Right cardiac atrium (tissue), 5 donors: Measurements from ENCODE around the gene MLLT6. TPM values are rescaled to one million over a fixed set of nuclear protein-coding genes. Genes with fewer than 3 reads are reported as not detected.

ENCODE experiments used
- ATAC-seq, 2 donors: fragments of 200-7000 bp; cut with Tn5 transposase; one replicate each; pipeline versions ENCODE4 v1.8.0 to v1.9.1; 2020; ENCODE audit warnings: moderate library complexity in 2 of 2, mild to moderate bottlenecking in 1 of 2
- DNase-seq, 3 donors: peaks; one replicate each; pipeline ENCODE4 v3.0.0-alpha.2; 2020
- H3K27ac ChIP-seq: one replicate; pipeline ENCODE4 v1.5.1; 2013; ENCODE audit warnings: mild to moderate bottlenecking, low read length, control low read depth, moderate library complexity
- H3K27me3 ChIP-seq: one replicate; pipeline ENCODE4 v1.6.1; 2013; ENCODE audit not compliant: control insufficient read depth, insufficient read depth
- H3K4me1 ChIP-seq: one replicate; pipeline ENCODE4 v1.6.1; 2013; ENCODE audit warnings: low read length; ENCODE audit not compliant: control insufficient read depth, insufficient read depth
- H3K4me3 ChIP-seq: one replicate; pipeline ENCODE4 v1.5.1; 2013; ENCODE audit warnings: low read length, control low read depth
- H3K9me3 ChIP-seq: one replicate; pipeline ENCODE4 v1.6.1; 2013; ENCODE audit warnings: low read length; ENCODE audit not compliant: control insufficient read depth
- WGBS: extraction: QIAGEN DNeasy Blood & Tissue Kit; methylation state at CpG from one replicate; pipeline ENCODE4 v1.1.7; 2013; 5-methylcytosine and 5-hydroxymethylcytosine counted together
- intact Hi-C, 4 donors: fragments of 100-400 bp; cut with DNase I; formaldehyde crosslinking; loops; one replicate each; pipeline versions ENCODE4 v1.11.0 to v1.14.0; 2022 to 2023
- polyA plus RNA-seq: library from polyadenylated mRNA; stranded (reverse); fragments of 200-250 nt; gene quantifications from one replicate; pipeline ENCODE4 v1.2.3, GENCODE V29; 2013
- total RNA-seq, 4 donors: library from RNA; stranded (reverse); fragmentation: NEBNext Ultra II Directional; extraction: Animal tissue kit (Norgen Biotek cat#: 25700); gene quantifications; one replicate each; pipeline ENCODE4 v1.2.1, GENCODE V29; 2021
- donor health status: healthy with polysubstance abuse.
- donor health status: DM: no; HTN: yes; CAD: no.
- donor health status: DM: no; HTN: no; CAD: no.
- donor health status: DM: no; HTN: yes; CAD: no; lungs with severe emphysema.
- donor health status: DM: yes; HTN: yes; CAD: no.

MLLT6 gene
- total and polyA plus RNA-seq, 5 donors: 80.7 to 108 (median 86.6) TPM

GRCh38 chr17:38667099-38667786 is 37.8 kb upstream of the MLLT6 start:
- no peak overlapping the region for H3K27ac ChIP-seq
- no peaks in the 10 kb centered on the region for H3K9me3 ChIP-seq
- ATAC-seq: peak; percentile 46 to 72
- peak; percentile 55 to 78 (median 73) for DNase-seq
- H3K27me3 ChIP-seq: no peaks in the 10 kb centered on the region
- WGBS: 37% methylated on average over 7 of the region's 7 CpGs
- H3K4me1 ChIP-seq: no peaks in the 10 kb centered on the region
- intact Hi-C loops: loop anchor here (5.0 to 10.0 kb wide), 5 partner anchors 52 to 242 kb away; partner anchors contain the start of gene ARHGAP23 (in 1 of the 4)
- no peak overlapping the region for H3K4me3 ChIP-seq

- Histone ChIP-seq H3K27ac (no peak overlapping the region), H3K9me3 (no peaks in the 10 kb centered on the region), H3K4me3 (no peak overlapping the region), H3K27me3 (no peaks in the 10 kb centered on the region), H3K4me1 (no peaks in the 10 kb centered on the region)
- intact Hi-C loops: loop anchor here (5.0 to 10.0 kb wide), 5 partner anchors 53 to 243 kb away; partner anchors contain the start of gene ARHGAP23 (in 1 of the 4)
- ATAC-seq (no peak), DNase-seq (no peak)
- WGBS: 38% methylated on average over 2 of the region's 2 CpGs
Observed at GRCh38 chr17:38667787-38668122, 37.3 kb upstream of the MLLT6 start.

GRCh38 chr17:38669520-38669919 is 35.6 kb upstream of the MLLT6 start:
- intact Hi-C loops: loop anchor here (5.0 to 10.0 kb wide), 5 partner anchors 55 to 245 kb away; partner anchors contain the start of gene ARHGAP23 (in 1 of the 4)
- WGBS: 20% methylated on average over 6 of the region's 6 CpGs

GRCh38 chr17:38671939-38672720 is 32.9 kb upstream of the MLLT6 start:
- DNase-seq (no peak), ATAC-seq (no peak)
- no peak overlapping the region for H3K27ac ChIP-seq
- H3K4me1 ChIP-seq: peaks cover 2% of the 10 kb centered on the region
- intact Hi-C loops: loop anchor here in 2 of 4 donors (5.0 to 10.0 kb wide), 2 partner anchors 63 to 165 kb away; partner anchors contain the start of gene CISD3 (in 1 of the 2)
- no peaks in the 10 kb centered on the region for H3K9me3 ChIP-seq
- no peaks in the 10 kb centered on the region for H3K27me3 ChIP-seq
- WGBS: 75% methylated on average over 12 of the region's 12 CpGs
- no peak overlapping the region for H3K4me3 ChIP-seq

More at GRCh38 chr17:38669520-38669919, 35.6 kb upstream of the MLLT6 start:
- DNase-seq: no peak
- H3K27ac ChIP-seq: no peak overlapping the region
- ATAC-seq: no peak
- H3K4me1 ChIP-seq: no peaks in the 10 kb centered on the region
- H3K27me3 ChIP-seq: no peaks in the 10 kb centered on the region
- no peaks in the 10 kb centered on the region for H3K9me3 ChIP-seq
- no peak overlapping the region for H3K4me3 ChIP-seq

- H3K9me3 ChIP-seq: no peaks in the 10 kb centered on the region
- no peak for ATAC-seq
- WGBS: 19% methylated on average over 46 of the region's 46 CpGs
- no peaks in the 10 kb centered on the region for H3K27me3 ChIP-seq
- peak in 1 of 3 donors; percentile 64 for DNase-seq
- H3K4me3 ChIP-seq: peak overlapping the region; percentile 82
- H3K4me1 ChIP-seq: peaks cover 2% of the 10 kb centered on the region
- intact Hi-C loops: loop anchor here in 2 of 4 donors (5.0 to 10.0 kb wide), 2 partner anchors 62 to 166 kb away; partner anchors contain the start of gene CISD3 (in 1 of the 2)
- H3K27ac ChIP-seq: no peak overlapping the region
Observed at GRCh38 chr17:38672788-38673706, 32.0 kb upstream of the MLLT6 start.

- Histone ChIP-seq H3K4me3 (peak overlapping the region; percentile 82), H3K27ac (no peak overlapping the region), H3K9me3 (no peaks in the 10 kb centered on the region), H3K4me1 (peaks cover 2% of the 10 kb centered on the region), H3K27me3 (no peaks in the 10 kb centered on the region)
- peak; percentile 27 to 69 (median 60) for DNase-seq
- ATAC-seq: peak in 1 of 2 donors; percentile 1
- intact Hi-C loops: loop anchor here in 2 of 4 donors (5.0 to 10.0 kb wide), 2 partner anchors 61 to 166 kb away; partner anchors contain the start of gene CISD3 (in 1 of the 2)
- WGBS: 1% methylated on average over 41 of the region's 41 CpGs
Observed at GRCh38 chr17:38673707-38674013, 31.4 kb upstream of the MLLT6 start.

GRCh38 chr17:38674014-38674748 is 30.9 kb upstream of the MLLT6 start:
- ATAC-seq: peak; percentile 7 to 18
- WGBS: 1% methylated on average over 85 of the region's 85 CpGs
- H3K27me3 ChIP-seq: no peaks in the 10 kb centered on the region

GRCh38 chr17:38674749-38675615 is 30.1 kb upstream of the MLLT6 start, which contains the start of gene EPOP:
TSS of gene EPOP (minus strand) at chr17:38674957. CDS start at chr17:38674495, 462 bp downstream.
- DNase-seq (peak; percentile 92 to 95 (median 95)), ATAC-seq (peak; percentile 92 to 94)
- H3K27me3 ChIP-seq: no peaks in the 10 kb centered on the region
- no peaks in the 10 kb centered on the region for H3K9me3 ChIP-seq
- intact Hi-C loops: loop anchor here (5.0 to 10.0 kb wide), 4 partner anchors 57 to 168 kb away; partner anchors contain the start of gene CISD3 (in 2 of the 4)
- H3K4me3 ChIP-seq: peak within 1 kb of the TSS; percentile 82
- WGBS: 4% methylated on average over 80 of the region's 80 CpGs
- peaks cover 2% of the 10 kb centered on the region for H3K4me1 ChIP-seq
- no peak within 1 kb of the TSS for H3K27ac ChIP-seq

More at GRCh38 chr17:38674014-38674748, 30.9 kb upstream of the MLLT6 start:
- Histone ChIP-seq H3K9me3 (no peaks in the 10 kb centered on the region), H3K4me3 (peak overlapping the region; percentile 82), H3K27ac (no peak overlapping the region), H3K4me1 (peaks cover 2% of the 10 kb centered on the region)
- intact Hi-C loops: loop anchor here in 2 of 4 donors (5.0 to 10.0 kb wide), 2 partner anchors 61 to 167 kb away; partner anchors contain the start of gene CISD3 (in 1 of the 2)
- DNase-seq: peak; percentile 31 to 69 (median 67)
